ENCODE measurements around the gene ZNF516. TPM values are rescaled to one million over a fixed set of nuclear protein-coding genes. Genes with fewer than 3 reads are reported as not detected.
A peak's percentile ranks its signal among the peaks of the same experiment; 100 is the strongest.

The ZNF516 gene
- polyA plus RNA-seq, 3 donors, result 5.0 to 41.9 (median 8.6) TPM

DNA sequence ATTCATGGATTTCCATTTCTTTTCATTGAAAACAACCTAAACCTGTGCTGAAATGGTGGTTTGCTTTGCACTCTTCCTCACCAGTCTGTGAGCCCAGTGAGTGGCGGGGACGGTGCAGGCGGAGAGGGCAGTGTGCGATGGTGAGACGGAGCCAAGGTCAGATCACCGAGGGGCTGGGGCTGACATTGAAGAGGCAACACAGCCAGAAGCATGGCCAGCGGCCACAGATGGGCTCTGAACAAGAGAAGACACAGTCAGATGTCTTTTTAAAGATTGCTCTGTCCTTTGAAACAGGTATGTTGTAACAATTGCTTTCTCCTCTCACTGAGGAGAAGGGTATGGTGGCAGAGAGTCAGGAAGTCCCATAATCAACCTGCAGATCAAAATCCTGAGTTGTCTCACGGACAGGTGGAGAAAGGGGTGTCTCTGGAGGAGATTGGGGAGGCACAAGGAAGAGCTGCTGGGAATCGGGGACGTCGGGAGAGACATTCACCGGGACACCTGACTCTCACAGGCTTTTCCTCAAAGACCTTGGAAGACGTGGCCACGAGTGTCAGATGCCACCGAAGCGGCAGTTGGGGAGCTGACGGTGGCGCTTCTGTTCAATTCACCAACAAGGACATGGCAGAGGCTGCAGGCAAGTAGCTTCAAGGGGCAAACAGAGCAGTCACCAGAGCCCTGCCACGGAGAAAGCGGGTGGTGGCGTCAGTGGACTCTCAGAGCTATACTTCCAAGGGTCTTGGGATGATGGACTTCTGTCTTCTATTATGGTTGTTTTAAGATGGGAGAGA is 12.1 kb upstream of the ZNF516 start:
- Mint-ChIP-seq H3K4me1 (peaks cover 57% of the 10 kb centered on the region), H3K27ac (peak overlapping the region in 3 of 7 donors; percentile 8 to 71 (median 63)), H3K9me3 (peaks cover 0 to 2% (median 0%) of the 10 kb centered on the region in 7 donors), H3K4me3 (no peak overlapping the region), H3K36me3 (no peaks in the 10 kb centered on the region), H3K27me3 (ENCODE audit: low read depth in 3 of 3) (peaks cover 0 to 4% (median 0%) of the 10 kb centered on the region in 3 donors)
- no peaks in the 10 kb centered on the region for H4K20me1 ChIP-seq (ENCODE audit: insufficient read depth, low read length)
- H3K9ac ChIP-seq (ENCODE audit: insufficient read depth, low read length, poor library complexity, severe bottlenecking), result no peak overlapping the region
- H3K27ac ChIP-seq (ENCODE audit: low read depth in 1 of 2, low read length in 2 of 2), result peak overlapping the region in 1 of 2 donors; percentile 79
- no peak overlapping the region for H3K4me2 ChIP-seq (replicated peaks; ENCODE audit: extremely low read depth, low read length, poor library complexity, severe bottlenecking)
- no peaks in the 10 kb centered on the region for H3K9me3 ChIP-seq (replicated peaks in 1 of 2; ENCODE audit: control insufficient read depth in 1 of 2, insufficient read depth in 1 of 2, low read length in 2 of 2)
- intact Hi-C loops (cut with micrococcal nuclease), result loop anchor here in 1 of 2 donors (5.0 kb wide), 1 partner anchor 40 kb away; no protein-coding TSS in a partner anchor
- peaks cover 4% of the 10 kb centered on the region for H3K79me2 ChIP-seq (ENCODE audit: insufficient read depth, low read length)
- H3K27me3 ChIP-seq (ENCODE audit: control insufficient read depth in 2 of 2, insufficient read depth in 2 of 2, low read length in 2 of 2), result no peaks in the 10 kb centered on the region
- H3K36me3 ChIP-seq (replicated peaks in 1 of 2; ENCODE audit: control insufficient read depth in 1 of 2, insufficient read depth in 2 of 2, low read length in 2 of 2), result no peaks in the 10 kb centered on the region
- no peak overlapping the region for H3K4me3 ChIP-seq (replicated peaks in 1 of 3; ENCODE audit: low read depth in 2 of 3, low read length in 3 of 3)
- WGBS (ENCODE audit: insufficient coverage), result 96% methylated on average over 15 of the region's 21 CpGs
- TF ChIP-seq CTCF (IDR thresholded peaks at IDR 0.05), result no peak
- peaks cover 57 to 60% of the 10 kb centered on the region in 2 donors for H3K4me1 ChIP-seq (ENCODE audit: control insufficient read depth in 1 of 2, insufficient read depth in 2 of 2, low read length in 2 of 2)
- DNase-seq, result no peak
- no peak overlapping the region for H2AFZ ChIP-seq (ENCODE audit: insufficient read depth, low read depth, low read length, poor library complexity, severe bottlenecking)

GRCh38 chr18:76506395-76506794 is 11.4 kb upstream of the ZNF516 start:
- H3K36me3 ChIP-seq (replicated peaks in 1 of 2; ENCODE audit: control insufficient read depth in 1 of 2, insufficient read depth in 2 of 2, low read length in 2 of 2), result no peaks in the 10 kb centered on the region
- H4K20me1 ChIP-seq (ENCODE audit: insufficient read depth, low read length), result no peaks in the 10 kb centered on the region
- peaks cover 0 to 2% (median 0%) of the 10 kb centered on the region in 7 donors for H3K9me3 Mint-ChIP-seq
- H3K27me3 Mint-ChIP-seq (ENCODE audit: low read depth in 3 of 3), result peaks cover 0 to 4% (median 0%) of the 10 kb centered on the region in 3 donors
- H2AFZ ChIP-seq (ENCODE audit: insufficient read depth, low read depth, low read length, poor library complexity, severe bottlenecking), result no peak overlapping the region
- whole genome bisulfite sequencing (ENCODE audit: insufficient coverage), result 92% methylated on average over 8 of the region's 9 CpGs
- no peak overlapping the region for H3K4me3 ChIP-seq (replicated peaks in 1 of 3; ENCODE audit: low read depth in 2 of 3, low read length in 3 of 3)
- DNase-seq, result no peak
- peaks cover 63% of the 10 kb centered on the region for H3K4me1 Mint-ChIP-seq
- no peaks in the 10 kb centered on the region for H3K9me3 ChIP-seq (replicated peaks in 1 of 2; ENCODE audit: control insufficient read depth in 1 of 2, insufficient read depth in 1 of 2, low read length in 2 of 2)
- peaks cover 9% of the 10 kb centered on the region for H3K79me2 ChIP-seq (ENCODE audit: insufficient read depth, low read length)
- no peak overlapping the region for H3K4me3 Mint-ChIP-seq
- H3K27me3 ChIP-seq (ENCODE audit: control insufficient read depth in 2 of 2, insufficient read depth in 2 of 2, low read length in 2 of 2), result no peaks in the 10 kb centered on the region
- peaks cover 63 to 66% of the 10 kb centered on the region in 2 donors for H3K4me1 ChIP-seq (ENCODE audit: control insufficient read depth in 1 of 2, insufficient read depth in 2 of 2, low read length in 2 of 2)
- intact Hi-C loops (cut with micrococcal nuclease), result loop anchor here in 1 of 2 donors (5.0 kb wide), 1 partner anchor 41 kb away; no protein-coding TSS in a partner anchor
- H3K36me3 Mint-ChIP-seq, result no peaks in the 10 kb centered on the region
- no peak overlapping the region for H3K4me2 ChIP-seq (replicated peaks; ENCODE audit: extremely low read depth, low read length, poor library complexity, severe bottlenecking)
- H3K27ac ChIP-seq (ENCODE audit: low read depth in 1 of 2, low read length in 2 of 2), result peak overlapping the region; percentile 43 to 79
- no peak for TF ChIP-seq CTCF (IDR thresholded peaks at IDR 0.05)
- peak overlapping the region in 5 of 7 donors; percentile 22 to 84 (median 76) for H3K27ac Mint-ChIP-seq
- H3K9ac ChIP-seq (ENCODE audit: insufficient read depth, low read length, poor library complexity, severe bottlenecking), result no peak overlapping the region
